Activated B cell treated with CpG ODN at 0.5 μM for 24 hours (primary cell): ENCODE data around the gene GBP6. TPM values are rescaled to one million over a fixed set of nuclear protein-coding genes. Genes with fewer than 3 reads are reported as not detected.

Experiments
- ATAC-seq: fragments of 200-7000 bp; cut with Tn5 transposase; one replicate; pipeline ENCODE4 v1.10.0; 2021; ENCODE audit warnings: low read depth, mild to moderate bottlenecking, moderate library complexity
- CTCF ChIA-PET: fragments of 350-600 bp; sonication (Branson Sonifier 250); formaldehyde crosslinking; loops from one replicate; lab custom pipeline; 2021; ENCODE audit warnings: antibody characterized with exemption; lab: Charles Lee
- POLR2A ChIA-PET: fragments of 350-600 bp; sonication (Branson Sonifier 250); formaldehyde crosslinking; loops from one replicate; lab custom pipeline; 2021; ENCODE audit warnings: antibody characterized with exemption; lab: Charles Lee
- DNase-seq: peaks from one replicate; pipeline ENCODE4 v3.0.0; 2022
- H3K27ac Mint-ChIP-seq: one replicate; pipeline ENCODE4 v1.8.0; 2020; ENCODE audit warnings: mixed read lengths
- H3K27me3 Mint-ChIP-seq: one replicate; pipeline ENCODE4 v1.8.0; 2021; ENCODE audit warnings: mixed read lengths
- H3K36me3 Mint-ChIP-seq: one replicate; pipeline ENCODE4 v1.8.0; 2021; ENCODE audit warnings: low read depth, mixed read lengths
- H3K4me1 Mint-ChIP-seq: one replicate; pipeline ENCODE4 v1.8.0; 2021; ENCODE audit warnings: mixed read lengths
- H3K4me3 Mint-ChIP-seq: one replicate; pipeline ENCODE4 v1.8.0; 2020; ENCODE audit warnings: mild to moderate bottlenecking, mixed read lengths
- H3K9me3 Mint-ChIP-seq: one replicate; pipeline ENCODE4 v1.8.0; 2020; ENCODE audit warnings: mixed read lengths
- intact Hi-C: fragments of 100-400 bp; cut with micrococcal nuclease; formaldehyde crosslinking; loops from one replicate; pipeline ENCODE4 v1.15.1; 2024
- total RNA-seq: library from RNA; stranded (reverse); gene quantifications from 2 replicates; pipeline ENCODE4 v1.2.3, GENCODE V29; 2022
- TF ChIP-seq, protein P1 (sequence below): fragments of 200-600 bp; IDR thresholded peaks from one replicate; pipeline ENCODE4 v1.8.0; 2022; ENCODE audit warnings: antibody characterized with exemption, mild to moderate bottlenecking

GBP6 gene, protein sequence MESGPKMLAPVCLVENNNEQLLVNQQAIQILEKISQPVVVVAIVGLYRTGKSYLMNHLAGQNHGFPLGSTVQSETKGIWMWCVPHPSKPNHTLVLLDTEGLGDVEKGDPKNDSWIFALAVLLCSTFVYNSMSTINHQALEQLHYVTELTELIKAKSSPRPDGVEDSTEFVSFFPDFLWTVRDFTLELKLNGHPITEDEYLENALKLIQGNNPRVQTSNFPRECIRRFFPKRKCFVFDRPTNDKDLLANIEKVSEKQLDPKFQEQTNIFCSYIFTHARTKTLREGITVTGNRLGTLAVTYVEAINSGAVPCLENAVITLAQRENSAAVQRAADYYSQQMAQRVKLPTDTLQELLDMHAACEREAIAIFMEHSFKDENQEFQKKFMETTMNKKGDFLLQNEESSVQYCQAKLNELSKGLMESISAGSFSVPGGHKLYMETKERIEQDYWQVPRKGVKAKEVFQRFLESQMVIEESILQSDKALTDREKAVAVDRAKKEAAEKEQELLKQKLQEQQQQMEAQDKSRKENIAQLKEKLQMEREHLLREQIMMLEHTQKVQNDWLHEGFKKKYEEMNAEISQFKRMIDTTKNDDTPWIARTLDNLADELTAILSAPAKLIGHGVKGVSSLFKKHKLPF
- not detected in 2 replicates for total RNA-seq

DNA sequence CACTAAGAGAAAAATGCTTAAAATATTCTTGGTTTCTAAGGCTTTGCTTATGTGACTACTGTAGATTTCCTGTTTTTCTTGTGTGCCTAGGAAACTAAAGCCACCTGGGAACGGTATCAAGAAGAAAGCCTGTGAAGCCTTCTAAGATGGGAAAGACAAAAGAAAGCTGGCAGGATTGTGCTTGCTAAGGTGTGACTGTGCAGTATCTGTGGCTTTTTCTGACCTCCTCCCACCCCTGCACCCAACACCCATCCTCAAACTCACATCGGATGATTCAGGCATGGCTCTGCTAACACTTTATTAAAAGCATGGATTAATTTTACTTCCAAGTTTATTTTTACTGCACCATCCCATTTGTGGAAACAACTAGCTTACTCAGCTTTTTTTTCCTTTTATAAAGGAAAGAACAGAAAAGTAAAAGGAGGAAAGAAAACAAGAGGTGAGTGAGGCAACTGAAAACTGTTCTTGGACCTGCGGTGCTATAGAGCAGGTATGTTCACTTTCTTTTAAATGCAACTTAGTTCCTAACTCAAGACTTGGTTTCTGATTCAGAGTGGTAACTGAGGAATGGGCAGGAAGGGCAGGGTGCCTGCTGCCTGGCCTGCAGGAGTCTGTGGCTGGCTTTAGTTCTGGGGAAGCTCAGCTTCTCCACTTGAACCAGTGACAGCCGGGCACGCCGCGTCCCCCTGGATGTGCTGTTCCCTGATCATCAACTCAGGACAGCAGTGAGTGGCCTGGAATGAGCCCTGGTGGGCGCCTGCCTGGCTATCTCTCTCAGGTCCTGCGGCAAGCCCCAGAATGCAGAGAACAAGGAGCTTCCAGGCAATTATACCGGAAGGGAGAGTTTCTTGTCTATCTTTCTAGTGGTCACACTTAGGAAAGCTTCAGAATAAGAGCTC, at the start of gene GBP6:
GBP6 (plus strand) TSS at position 422 of the 899 bp plus-strand sequence. CDS start 4,493 bp downstream, outside the sequence.
- intact Hi-C loops: no loop called here
- no peak within 1 kb of the TSS for H3K27ac Mint-ChIP-seq
- POLR2A ChIA-PET: no interaction called here
- TF ChIP-seq, protein P1, sequence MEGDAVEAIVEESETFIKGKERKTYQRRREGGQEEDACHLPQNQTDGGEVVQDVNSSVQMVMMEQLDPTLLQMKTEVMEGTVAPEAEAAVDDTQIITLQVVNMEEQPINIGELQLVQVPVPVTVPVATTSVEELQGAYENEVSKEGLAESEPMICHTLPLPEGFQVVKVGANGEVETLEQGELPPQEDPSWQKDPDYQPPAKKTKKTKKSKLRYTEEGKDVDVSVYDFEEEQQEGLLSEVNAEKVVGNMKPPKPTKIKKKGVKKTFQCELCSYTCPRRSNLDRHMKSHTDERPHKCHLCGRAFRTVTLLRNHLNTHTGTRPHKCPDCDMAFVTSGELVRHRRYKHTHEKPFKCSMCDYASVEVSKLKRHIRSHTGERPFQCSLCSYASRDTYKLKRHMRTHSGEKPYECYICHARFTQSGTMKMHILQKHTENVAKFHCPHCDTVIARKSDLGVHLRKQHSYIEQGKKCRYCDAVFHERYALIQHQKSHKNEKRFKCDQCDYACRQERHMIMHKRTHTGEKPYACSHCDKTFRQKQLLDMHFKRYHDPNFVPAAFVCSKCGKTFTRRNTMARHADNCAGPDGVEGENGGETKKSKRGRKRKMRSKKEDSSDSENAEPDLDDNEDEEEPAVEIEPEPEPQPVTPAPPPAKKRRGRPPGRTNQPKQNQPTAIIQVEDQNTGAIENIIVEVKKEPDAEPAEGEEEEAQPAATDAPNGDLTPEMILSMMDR: no peak
- DNase-seq (no peak), ATAC-seq (no peak)
- no peaks in the 10 kb centered on the region for H3K27me3 Mint-ChIP-seq
- CTCF ChIA-PET: interaction anchor here (0.8 to 1.2 kb wide), 2 partner anchors 364 to 390 kb away, joined by 3 read pairs; no protein-coding TSS in a partner anchor
- no peaks in the 10 kb centered on the region for H3K36me3 Mint-ChIP-seq
- no peaks in the 10 kb centered on the region for H3K9me3 Mint-ChIP-seq
- H3K4me1 Mint-ChIP-seq: no peaks in the 10 kb centered on the region
- no peak within 1 kb of the TSS for H3K4me3 Mint-ChIP-seq

DNA sequence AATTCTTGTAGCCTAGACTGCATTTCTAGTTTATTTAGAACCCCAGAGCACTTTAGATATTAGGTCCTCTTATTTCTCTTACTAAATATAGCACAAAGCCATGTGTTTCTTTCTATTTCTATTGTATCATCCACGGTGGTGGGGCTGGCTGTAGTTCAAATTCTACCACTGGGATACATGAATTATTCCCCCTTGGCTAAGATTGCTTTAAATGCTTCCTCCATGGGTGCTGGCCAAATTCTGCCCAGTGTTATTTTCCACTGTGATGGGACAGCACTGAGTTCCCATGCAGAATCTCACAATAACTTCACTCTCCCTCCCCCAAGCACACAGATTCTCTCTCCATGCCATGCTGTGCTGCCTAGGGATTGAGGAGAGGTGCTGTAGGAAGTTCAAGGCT, 41.5 kb upstream of the GBP6 start:
- Mint-ChIP-seq H3K9me3 (peaks cover 26% of the 10 kb centered on the region), H3K4me3 (no peak overlapping the region), H3K36me3 (no peaks in the 10 kb centered on the region), H3K27ac (no peak overlapping the region), H3K27me3 (peaks cover 8% of the 10 kb centered on the region), H3K4me1 (no peaks in the 10 kb centered on the region)
- TF ChIP-seq, protein P1: no peak
- ATAC-seq (no peak), DNase-seq (no peak)
- ChIA-PET CTCF (no interaction called here), POLR2A (no interaction called here)
- intact Hi-C loops: no loop called here

DNA sequence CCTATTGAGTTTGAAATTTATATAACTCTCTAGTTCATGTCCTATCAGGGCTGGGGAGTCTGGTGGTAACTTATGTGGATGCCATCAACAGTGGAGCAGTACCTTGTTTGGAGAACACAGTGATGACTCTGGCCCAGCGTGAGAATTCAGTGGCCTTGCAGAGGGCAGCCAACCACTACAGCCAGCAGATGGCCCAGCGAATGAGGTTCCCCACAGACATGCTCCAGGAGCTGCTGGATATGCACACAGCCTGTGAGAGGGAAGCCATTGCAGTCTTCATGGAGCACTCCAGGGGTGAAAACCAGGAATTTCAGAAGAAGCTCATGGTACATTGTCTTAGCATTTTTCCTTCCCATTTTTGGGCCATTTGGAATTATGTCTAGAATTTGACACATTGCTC, 32.0 kb upstream of the GBP6 start:
- H3K27ac Mint-ChIP-seq: no peak overlapping the region
- H3K36me3 Mint-ChIP-seq: no peaks in the 10 kb centered on the region
- no peaks in the 10 kb centered on the region for H3K4me1 Mint-ChIP-seq
- no peaks in the 10 kb centered on the region for H3K27me3 Mint-ChIP-seq
- ChIA-PET CTCF (no interaction called here), POLR2A (no interaction called here)
- no peak overlapping the region for H3K4me3 Mint-ChIP-seq
- DNase-seq: no peak
- H3K9me3 Mint-ChIP-seq: peaks cover 4% of the 10 kb centered on the region
- intact Hi-C loops: no loop called here
- ATAC-seq: no peak
- TF ChIP-seq, protein P1: no peak

DNA sequence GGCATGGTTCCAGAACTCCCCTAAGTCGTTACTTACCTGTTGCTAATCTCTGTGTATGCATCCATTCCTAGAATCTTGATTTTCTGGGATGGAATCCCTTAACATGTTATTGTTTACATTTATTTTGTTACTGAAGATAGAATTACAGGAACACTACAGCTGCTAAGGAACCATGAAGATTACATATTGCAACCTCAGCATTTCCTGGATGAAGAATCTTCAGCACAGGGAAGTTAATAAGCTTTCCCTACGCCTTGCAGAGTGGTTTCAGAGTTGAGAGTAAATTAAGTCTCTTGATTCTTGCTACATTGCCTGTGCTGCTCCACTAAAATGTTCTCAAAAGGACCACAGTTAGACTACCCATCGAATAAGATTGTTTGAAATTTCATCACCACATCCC, 31.4 kb upstream of the GBP6 start:
- DNase-seq (no peak), ATAC-seq (no peak)
- CTCF ChIA-PET: no interaction called here
- no peaks in the 10 kb centered on the region for H3K36me3 Mint-ChIP-seq
- H3K9me3 Mint-ChIP-seq: peaks cover 4% of the 10 kb centered on the region
- intact Hi-C loops: no loop called here
- H3K4me3 Mint-ChIP-seq: no peak overlapping the region
- no peaks in the 10 kb centered on the region for H3K4me1 Mint-ChIP-seq
- H3K27me3 Mint-ChIP-seq: no peaks in the 10 kb centered on the region
- TF ChIP-seq, protein P1: no peak
- no peak overlapping the region for H3K27ac Mint-ChIP-seq
- POLR2A ChIA-PET: no interaction called here
